CD4-positive, alpha-beta T cell treated with Interleukin-6 for 4 hours (primary cell): ENCODE data around the gene POM121L12.

Source experiments
- DNase-seq: peaks from one replicate; pipeline ENCODE4 v3.0.0-alpha.2; 2020; ENCODE audit warnings: mixed read lengths

The POM121L12 gene

GRCh38 chr7:53035499-53036412, at the start of gene POM121L12:
Gene POM121L12 (plus strand): TSS chr7:53035633. CDS start chr7:53035672, 39 bp downstream.
- no peak for DNase-seq

- DNase-seq, result no peak
Observed at GRCh38 chr7:52992001-52992400, 43.4 kb upstream of the POM121L12 start.

GRCh38 chr7:52992479-52993162, 42.8 kb upstream of the POM121L12 start:
- DNase-seq, result no peak

- no peak for DNase-seq
Observed at GRCh38 chr7:52995676-52996075, 39.8 kb upstream of the POM121L12 start.

- no peak for DNase-seq
Observed at GRCh38 chr7:53001221-53001620, 34.2 kb upstream of the POM121L12 start.

- no peak for DNase-seq
Observed at GRCh38 chr7:53002389-53002788, 33.0 kb upstream of the POM121L12 start.

- no peak for DNase-seq
Observed at GRCh38 chr7:53003653-53004445, 31.6 kb upstream of the POM121L12 start.

GRCh38 chr7:53013925-53014324, 21.5 kb upstream of the POM121L12 start:
- no peak for DNase-seq

GRCh38 chr7:53015463-53015862, 20.0 kb upstream of the POM121L12 start:
- no peak for DNase-seq

GRCh38 chr7:53022893-53023292, 12.5 kb upstream of the POM121L12 start:
- DNase-seq, result no peak

GRCh38 chr7:53048638-53049037, 13.2 kb downstream of the POM121L12 start:
- DNase-seq, result no peak

GRCh38 chr7:53050433-53050832, 15.0 kb downstream of the POM121L12 start:
- no peak for DNase-seq

GRCh38 chr7:53059591-53059990, 24.2 kb downstream of the POM121L12 start:
- no peak for DNase-seq

GRCh38 chr7:53060066-53060465, 24.6 kb downstream of the POM121L12 start:
- DNase-seq, result no peak

GRCh38 chr7:53062796-53063195, 27.4 kb downstream of the POM121L12 start:
- DNase-seq, result no peak

- DNase-seq, result no peak
Observed at GRCh38 chr7:53068673-53069072, 33.2 kb downstream of the POM121L12 start.

GRCh38 chr7:53070883-53071282, 35.5 kb downstream of the POM121L12 start:
- no peak for DNase-seq
